AG08395 (cell line): ENCODE results near the gene XPO6.

Experiments
- DNase-seq: peaks from one replicate; pipeline ENCODE4 v3.0.0; 2012; ENCODE audit warnings: mixed read lengths, low spot score

XPO6 gene

DNA sequence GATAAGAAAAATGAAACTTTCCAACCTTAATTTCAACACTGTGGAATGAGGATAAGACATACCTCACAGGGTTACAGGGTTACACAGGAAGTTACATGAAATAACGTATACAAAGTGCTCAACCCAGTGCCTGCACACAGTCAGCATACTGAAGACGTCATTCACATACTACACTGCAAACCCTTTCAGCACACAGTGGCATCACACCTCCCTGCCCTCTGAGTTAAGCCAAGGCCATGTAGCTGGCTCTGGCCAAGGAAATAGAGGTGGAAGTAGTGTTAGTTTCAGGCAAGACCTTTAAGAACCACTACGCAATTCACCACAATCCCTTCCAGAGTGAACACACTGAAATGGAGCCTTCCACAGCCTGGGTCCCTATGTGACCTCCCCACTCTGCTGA, 101.7 kb downstream of the XPO6 start:
- no peak for DNase-seq

DNA sequence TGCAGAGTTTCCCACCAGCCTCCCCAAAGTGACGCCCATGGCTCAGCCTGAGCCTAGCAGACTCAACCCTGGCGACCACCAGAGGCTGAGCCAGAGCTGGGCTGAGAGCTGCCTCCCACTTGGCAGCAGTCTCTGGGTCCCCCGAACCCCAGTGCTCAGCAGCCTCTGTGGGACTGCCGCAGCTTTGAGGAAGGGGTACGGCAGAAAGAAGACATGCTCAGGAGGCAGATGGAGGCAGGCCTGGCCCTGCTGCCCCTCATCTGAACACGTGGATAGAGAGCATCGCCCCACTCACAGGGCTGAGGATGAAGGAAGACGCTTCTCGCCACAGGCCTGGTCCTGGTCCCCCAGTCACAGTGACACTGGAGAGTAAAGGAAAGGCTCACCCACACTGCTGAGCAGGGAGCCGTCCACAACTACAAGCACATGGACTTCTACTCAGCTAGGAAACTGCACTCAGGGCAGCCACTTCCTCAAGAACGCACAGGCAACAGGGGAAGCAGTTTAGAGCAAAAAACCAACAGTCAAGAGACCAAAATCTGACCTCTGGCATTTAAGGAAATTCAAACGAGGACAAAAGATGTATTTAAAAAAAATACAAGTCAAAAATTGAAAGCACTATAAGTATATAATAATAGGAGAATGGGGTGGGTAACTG, 103.0 kb downstream of the XPO6 start:
- DNase-seq, result no peak

DNA sequence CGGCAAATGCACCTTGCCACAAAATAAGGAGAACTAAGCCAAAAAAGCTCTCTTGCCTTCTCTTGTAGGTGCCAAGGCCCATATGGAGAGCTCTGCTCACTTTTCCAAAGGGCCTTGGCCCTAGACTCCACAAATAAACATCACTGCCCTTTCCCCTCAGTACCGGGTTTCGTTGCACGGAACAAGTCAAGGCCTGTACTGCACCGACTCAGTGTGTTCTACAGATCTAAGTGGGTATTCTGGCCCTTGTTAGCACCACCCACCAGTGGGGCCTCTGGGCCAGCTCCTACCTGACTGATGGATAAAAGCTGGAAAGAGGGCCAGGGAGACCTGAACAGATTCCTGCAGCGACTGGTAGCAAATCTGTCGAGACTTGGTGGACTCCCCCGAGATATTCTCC, 104.5 kb downstream of the XPO6 start:
- no peak for DNase-seq

- DNase-seq, result no peak
Measured at GRCh38 chr16:28106467-28107215, 105.1 kb downstream of the XPO6 start.

GRCh38 chr16:28105954-28106353, 105.8 kb downstream of the XPO6 start:
- DNase-seq, result no peak

DNA sequence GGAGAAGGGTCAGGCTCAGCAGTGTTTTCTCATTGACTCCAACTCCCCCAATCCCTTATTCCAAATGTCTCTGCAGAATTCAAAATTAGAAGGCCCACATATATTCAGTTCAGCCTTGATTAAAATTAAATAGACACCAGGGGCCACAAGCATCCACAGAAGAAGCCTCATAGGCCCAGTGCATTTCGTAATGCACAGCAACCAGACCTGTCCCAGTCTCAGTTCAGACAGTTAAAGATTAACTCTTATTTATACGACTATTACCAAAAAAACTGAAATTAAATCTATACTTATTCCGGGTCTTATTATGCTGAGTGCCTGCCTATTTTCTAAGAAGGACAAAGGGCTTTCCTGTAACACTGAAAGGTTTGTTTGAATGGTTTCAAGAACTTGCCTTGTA, 106.5 kb downstream of the XPO6 start:
- DNase-seq, result no peak

DNA sequence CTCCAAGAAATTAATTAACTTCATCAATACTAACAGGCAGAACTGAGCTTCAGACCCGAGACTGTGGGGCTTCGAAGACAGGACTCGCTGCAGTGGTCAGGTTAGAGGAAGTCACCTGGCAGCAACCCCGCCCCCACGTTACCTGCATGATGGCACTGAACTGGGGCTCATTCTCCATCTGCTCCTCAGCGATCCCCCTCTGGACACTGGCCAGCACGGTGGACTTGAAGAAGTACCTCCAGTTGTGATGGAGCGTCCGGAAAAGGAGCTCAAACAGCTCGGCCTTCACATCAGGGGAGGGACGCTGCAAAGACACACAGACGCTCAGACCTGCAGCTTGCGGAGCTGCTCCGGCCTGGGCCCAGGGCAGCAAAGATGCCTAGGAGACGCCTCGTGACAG, 107.4 kb downstream of the XPO6 start:
- no peak for DNase-seq

DNA sequence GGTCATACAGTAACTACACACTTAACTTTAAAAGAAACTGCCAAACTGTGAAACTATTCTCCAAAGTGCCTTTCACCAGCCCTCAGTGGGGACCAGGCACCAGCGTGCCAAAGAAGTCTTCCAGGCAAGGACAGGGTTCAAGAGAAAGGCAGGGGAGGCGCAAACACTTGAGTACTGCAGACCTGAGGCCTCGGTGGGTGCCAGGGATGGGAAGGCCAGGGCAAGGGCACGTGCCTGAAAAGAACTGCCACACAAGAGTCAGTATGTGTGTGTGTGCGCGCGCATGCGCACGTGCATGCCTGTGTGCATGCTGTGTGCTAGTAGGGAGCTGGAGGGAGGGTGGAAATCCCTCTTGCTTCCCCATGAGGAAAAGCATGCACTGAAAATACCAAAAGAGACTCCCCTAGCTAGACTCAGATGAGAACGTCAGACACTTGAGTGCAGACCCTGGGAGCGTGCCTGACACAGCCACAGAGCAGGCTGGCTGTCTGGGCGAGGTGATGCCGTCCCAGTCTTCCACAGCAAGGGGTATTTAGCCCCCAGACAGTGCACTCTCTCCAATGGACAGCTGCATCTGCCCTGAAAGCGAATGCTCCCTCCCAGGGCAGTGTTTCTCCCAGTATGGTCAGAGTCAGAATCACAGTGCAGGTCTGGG, 108.1 kb downstream of the XPO6 start:
- no peak for DNase-seq

DNA sequence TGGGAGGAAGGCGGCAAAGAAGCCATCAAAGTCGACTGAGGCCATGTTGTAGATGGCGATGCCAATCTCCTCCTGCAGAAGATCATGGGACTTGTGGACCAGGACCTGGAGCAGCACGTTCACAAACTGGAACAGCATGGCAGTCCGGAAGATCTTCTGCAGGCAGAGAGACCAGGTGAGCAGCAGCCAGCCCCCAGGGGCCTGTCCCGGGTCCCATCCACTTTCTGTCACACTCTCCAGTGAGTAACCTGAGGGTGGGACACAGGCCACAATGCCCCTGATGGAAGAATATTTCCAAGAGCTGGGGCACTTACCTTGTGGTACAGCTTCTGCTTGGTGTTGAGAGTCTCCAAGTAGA, 110.3 kb downstream of the XPO6 start:
- DNase-seq, result no peak

GRCh38 chr16:28100810-28101532, 110.8 kb downstream of the XPO6 start:
- DNase-seq, result no peak

- DNase-seq, result no peak
Measured at GRCh38 chr16:28098959-28099945, 112.5 kb downstream of the XPO6 start.

- no peak for DNase-seq
Measured at GRCh38 chr16:28098171-28098958, 113.4 kb downstream of the XPO6 start.

GRCh38 chr16:28096983-28097899, 114.5 kb downstream of the XPO6 start:
- DNase-seq, result no peak

DNA sequence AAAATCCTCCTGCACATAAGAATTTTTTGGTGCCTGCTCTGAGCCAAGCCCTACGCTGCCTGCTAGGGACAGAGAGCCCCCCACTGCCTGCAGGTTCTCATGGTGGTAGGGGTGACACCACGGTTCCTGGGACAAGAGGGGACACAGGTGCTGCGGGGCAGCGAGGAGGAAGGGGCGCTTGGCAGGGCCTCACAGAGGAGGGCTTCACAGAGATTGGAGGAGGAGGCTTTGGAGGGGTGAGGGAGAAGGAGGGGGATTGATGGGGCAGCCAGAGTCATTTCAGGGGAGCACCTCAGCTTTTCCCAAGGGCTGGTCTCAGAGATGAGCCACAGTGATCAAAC, 118.4 kb downstream of the XPO6 start:
- no peak for DNase-seq

- no peak for DNase-seq
Measured at GRCh38 chr16:28092721-28093384, 118.9 kb downstream of the XPO6 start.

GRCh38 chr16:28091656-28092055, 120.1 kb downstream of the XPO6 start:
- DNase-seq, result no peak

DNA sequence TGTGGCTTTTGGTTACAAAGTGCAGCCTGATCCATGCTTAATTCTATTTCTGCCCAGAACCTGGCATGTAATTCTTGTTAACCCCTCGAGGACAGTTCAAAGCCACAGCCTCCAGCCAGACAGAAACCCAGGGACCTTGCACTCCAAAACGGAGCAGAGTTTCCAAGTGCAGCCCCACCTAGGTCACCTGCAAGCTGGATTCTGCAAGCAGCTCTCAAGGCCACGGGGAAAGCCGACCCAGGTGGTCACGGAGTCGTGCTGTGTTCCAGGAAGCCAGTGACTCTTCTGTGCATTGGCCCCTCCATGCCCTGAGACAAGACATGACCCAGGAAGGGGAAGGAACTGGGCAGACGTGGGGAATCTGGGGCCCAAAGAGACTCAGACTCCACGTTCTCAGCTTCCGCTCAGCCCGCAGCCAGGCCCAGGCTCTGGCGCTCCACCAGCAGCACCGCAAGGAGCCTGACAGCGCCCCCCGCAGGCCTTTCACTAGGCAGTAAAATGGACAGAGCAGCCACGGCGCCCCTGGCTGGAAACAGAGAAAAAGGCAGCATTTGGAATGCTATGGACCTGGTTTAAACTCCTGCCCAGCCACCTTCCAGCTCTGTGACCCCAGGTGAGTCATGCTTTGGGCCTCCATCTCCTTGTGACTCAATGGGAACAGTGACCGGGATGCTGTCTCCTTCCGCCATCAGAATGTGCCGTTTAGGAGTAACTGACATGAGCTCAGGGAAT, 121.0 kb downstream of the XPO6 start:
- DNase-seq, result peak; percentile 69

DNA sequence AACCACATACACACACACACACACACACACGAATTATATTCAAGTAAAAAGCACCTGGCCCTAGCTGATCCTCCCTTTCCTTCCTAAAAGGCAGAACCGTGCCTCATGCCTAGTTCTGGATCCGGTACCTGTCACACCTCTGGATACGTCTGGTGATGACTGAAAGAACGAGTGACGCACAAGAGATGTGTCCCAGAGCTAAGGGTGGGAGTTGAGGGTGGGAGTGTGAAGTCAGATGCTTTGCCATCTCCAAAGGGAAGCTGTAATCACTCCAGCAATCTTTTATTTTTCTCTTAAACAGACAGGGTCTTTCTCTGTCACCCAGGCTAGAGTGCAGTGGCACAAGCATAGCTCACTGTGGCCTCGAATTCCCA, 121.8 kb downstream of the XPO6 start:
- DNase-seq, result no peak
